HepG2 (cell line): ENCODE results near the gene ADCY10. TPM values are rescaled to one million over a fixed set of nuclear protein-coding genes. Genes with fewer than 3 reads are reported as not detected.

Experiments
- FOXK2 ChIP-seq: fragments of 450-650 bp; IDR thresholded peaks from 2 replicates; pipeline ENCODE4 v1.6.1; 2016
- FOXM1 ChIP-seq: sonication (generic); formaldehyde crosslinking; IDR thresholded peaks from 2 replicates; pipeline ENCODE4 v1.5.0; 2020; ENCODE audit warnings: missing genetic modification reagents
- GTF2F1 ChIP-seq: fragments of 150-350 bp; IDR thresholded peaks from 2 replicates; pipeline ENCODE4 v1.6.1; 2014; ENCODE audit warnings: low read length
- KDM3A ChIP-seq: IDR thresholded peaks from 2 replicates; pipeline ENCODE4 v1.6.1; 2018; ENCODE audit warnings: low read depth, missing compliant biosample characterization
- RBAK ChIP-seq: sonication (generic); formaldehyde crosslinking; IDR thresholded peaks from 2 replicates; pipeline ENCODE4 v1.5.1; 2020; ENCODE audit warnings: mild to moderate bottlenecking, missing genetic modification reagents
- SNRNP70 ChIP-seq: fragments of 200-400 bp; formaldehyde crosslinking; IDR thresholded peaks from 2 replicates; pipeline ENCODE4 v1.6.1; 2017; ENCODE audit warnings: mild to moderate bottlenecking, low read depth, low read length, moderate library complexity
- SYNCRIP ChIP-seq: fragments of 200-400 bp; formaldehyde crosslinking; IDR thresholded peaks from 2 replicates; pipeline ENCODE4 v1.6.1; 2018; ENCODE audit warnings: mild to moderate bottlenecking, low read depth, low read length; ENCODE audit not compliant: insufficient read depth
- ZNF33B ChIP-seq: sonication (generic); formaldehyde crosslinking; IDR thresholded peaks from 2 replicates; pipeline ENCODE4 v1.5.1; 2020; ENCODE audit warnings: mild to moderate bottlenecking, missing genetic modification reagents
- ZNF674 ChIP-seq: sonication (generic); formaldehyde crosslinking; IDR thresholded peaks from 2 replicates; pipeline ENCODE4 v1.5.0; 2020; ENCODE audit warnings: low read depth, mild to moderate bottlenecking, missing genetic modification reagents
- polyA plus RNA-seq, 8 experiments: library from polyadenylated mRNA; depleted of rRNA in 3 of 8; stranded (reverse) in 7 of 8; unstranded in 1 of 8; fragments of >200 nt; fragmentation: Illumina TruSeq in 4 of 8; extraction: Trizol in 4 of 8; gene quantifications; 2 replicates each; pipeline versions ENCODE4 v1.2.1 to v1.2.3, GENCODE V29; 2011 to 2016; ENCODE audit warnings: low read depth in 4 of 8, missing spikeins in 1 of 8, mixed read lengths in 1 of 8; ENCODE audit not compliant: insufficient read depth in 1 of 8
- total RNA-seq, 5 experiments: library from RNA; depleted of rRNA; stranded (reverse); fragments of >200 nt; fragmentation: Illumina TruSeq; extraction: Trizol; gene quantifications; 2 replicates each; pipeline ENCODE4 v1.2.3, GENCODE V29; 2016; ENCODE audit warnings: low read depth in 1 of 5
- TF ChIP-seq, protein P1 (sequence below): sonication (generic); formaldehyde crosslinking; IDR thresholded peaks from 2 replicates; pipeline ENCODE4 v1.5.0; 2020; ENCODE audit warnings: mild to moderate bottlenecking, missing genetic modification reagents, borderline replicate concordance
- TF ChIP-seq, protein P2 (sequence below): sonication (generic); formaldehyde crosslinking; IDR thresholded peaks from 2 replicates; pipeline ENCODE4 v1.4.0; 2020; ENCODE audit warnings: missing genetic modification reagents
- TF ChIP-seq, protein P3 (sequence below): sonication (generic); formaldehyde crosslinking; IDR thresholded peaks from 2 replicates; pipeline ENCODE4 v1.4.0; 2020; ENCODE audit warnings: missing genetic modification reagents
- TF ChIP-seq, protein P4 (sequence below): sonication (generic); formaldehyde crosslinking; IDR thresholded peaks from 2 replicates; pipeline ENCODE4 v1.8.1; 2023; ENCODE audit warnings: mild to moderate bottlenecking, moderate library complexity, missing genetic modification reagents
- TF ChIP-seq, protein P5 (sequence below): sonication (generic); formaldehyde crosslinking; IDR thresholded peaks from 2 replicates; pipeline ENCODE4 v1.5.1; 2020; ENCODE audit warnings: mild to moderate bottlenecking, missing genetic modification reagents, moderate library complexity
- TF ChIP-seq, protein P6 (sequence below): sonication (generic); formaldehyde crosslinking; conservative IDR thresholded peaks from 2 replicates; pipeline ENCODE4 v1.4.0; 2020; ENCODE audit warnings: missing genetic modification reagents

ADCY10 gene
- total and polyA plus RNA-seq, 2 of the 13 experiments (the other 11 are each of a cell fraction or from before 2014, with no cell fraction given) = 0.02 to 0.03 TPM

DNA sequence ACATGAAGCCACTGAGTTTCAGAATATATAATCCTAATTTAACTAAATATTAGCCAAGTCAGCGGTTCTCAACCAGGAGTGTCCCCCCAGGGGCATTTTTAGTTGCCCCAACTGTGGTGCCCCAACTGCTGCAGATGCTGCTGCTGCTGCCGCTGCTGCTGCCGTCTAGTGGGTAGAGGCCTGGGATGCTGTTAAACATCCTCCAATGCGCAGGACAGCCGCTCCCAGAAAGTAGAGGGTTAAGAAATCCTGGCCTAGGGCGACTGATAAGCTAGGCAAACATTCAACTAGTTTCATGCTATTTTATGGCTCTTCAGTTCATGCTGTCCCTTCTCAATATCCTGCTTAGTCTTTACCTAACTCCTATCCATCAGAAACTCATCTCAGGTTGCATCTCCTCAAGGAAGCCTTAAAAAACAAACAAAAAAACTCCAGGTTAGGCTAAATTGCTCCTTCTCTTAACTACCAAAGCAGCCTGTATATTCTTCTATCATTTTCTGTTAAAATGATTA is 12.6 kb upstream of the ADCY10 start (continued):
- TF ChIP-seq, protein P1, sequence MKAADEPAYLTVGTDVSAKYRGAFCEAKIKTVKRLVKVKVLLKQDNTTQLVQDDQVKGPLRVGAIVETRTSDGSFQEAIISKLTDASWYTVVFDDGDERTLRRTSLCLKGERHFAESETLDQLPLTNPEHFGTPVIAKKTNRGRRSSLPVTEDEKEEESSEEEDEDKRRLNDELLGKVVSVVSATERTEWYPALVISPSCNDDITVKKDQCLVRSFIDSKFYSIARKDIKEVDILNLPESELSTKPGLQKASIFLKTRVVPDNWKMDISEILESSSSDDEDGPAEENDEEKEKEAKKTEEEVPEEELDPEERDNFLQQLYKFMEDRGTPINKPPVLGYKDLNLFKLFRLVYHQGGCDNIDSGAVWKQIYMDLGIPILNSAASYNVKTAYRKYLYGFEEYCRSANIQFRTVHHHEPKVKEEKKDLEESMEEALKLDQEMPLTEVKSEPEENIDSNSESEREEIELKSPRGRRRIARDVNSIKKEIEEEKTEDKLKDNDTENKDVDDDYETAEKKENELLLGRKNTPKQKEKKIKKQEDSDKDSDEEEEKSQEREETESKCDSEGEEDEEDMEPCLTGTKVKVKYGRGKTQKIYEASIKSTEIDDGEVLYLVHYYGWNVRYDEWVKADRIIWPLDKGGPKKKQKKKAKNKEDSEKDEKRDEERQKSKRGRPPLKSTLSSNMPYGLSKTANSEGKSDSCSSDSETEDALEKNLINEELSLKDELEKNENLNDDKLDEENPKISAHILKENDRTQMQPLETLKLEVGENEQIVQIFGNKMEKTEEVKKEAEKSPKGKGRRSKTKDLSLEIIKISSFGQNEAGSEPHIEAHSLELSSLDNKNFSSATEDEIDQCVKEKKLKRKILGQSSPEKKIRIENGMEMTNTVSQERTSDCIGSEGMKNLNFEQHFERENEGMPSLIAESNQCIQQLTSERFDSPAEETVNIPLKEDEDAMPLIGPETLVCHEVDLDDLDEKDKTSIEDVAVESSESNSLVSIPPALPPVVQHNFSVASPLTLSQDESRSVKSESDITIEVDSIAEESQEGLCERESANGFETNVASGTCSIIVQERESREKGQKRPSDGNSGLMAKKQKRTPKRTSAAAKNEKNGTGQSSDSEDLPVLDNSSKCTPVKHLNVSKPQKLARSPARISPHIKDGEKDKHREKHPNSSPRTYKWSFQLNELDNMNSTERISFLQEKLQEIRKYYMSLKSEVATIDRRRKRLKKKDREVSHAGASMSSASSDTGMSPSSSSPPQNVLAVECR (CRISPR knock-in tag) = peak; percentile 46; the same call in 1 of the 2 replicates
- TF ChIP-seq, protein P2, sequence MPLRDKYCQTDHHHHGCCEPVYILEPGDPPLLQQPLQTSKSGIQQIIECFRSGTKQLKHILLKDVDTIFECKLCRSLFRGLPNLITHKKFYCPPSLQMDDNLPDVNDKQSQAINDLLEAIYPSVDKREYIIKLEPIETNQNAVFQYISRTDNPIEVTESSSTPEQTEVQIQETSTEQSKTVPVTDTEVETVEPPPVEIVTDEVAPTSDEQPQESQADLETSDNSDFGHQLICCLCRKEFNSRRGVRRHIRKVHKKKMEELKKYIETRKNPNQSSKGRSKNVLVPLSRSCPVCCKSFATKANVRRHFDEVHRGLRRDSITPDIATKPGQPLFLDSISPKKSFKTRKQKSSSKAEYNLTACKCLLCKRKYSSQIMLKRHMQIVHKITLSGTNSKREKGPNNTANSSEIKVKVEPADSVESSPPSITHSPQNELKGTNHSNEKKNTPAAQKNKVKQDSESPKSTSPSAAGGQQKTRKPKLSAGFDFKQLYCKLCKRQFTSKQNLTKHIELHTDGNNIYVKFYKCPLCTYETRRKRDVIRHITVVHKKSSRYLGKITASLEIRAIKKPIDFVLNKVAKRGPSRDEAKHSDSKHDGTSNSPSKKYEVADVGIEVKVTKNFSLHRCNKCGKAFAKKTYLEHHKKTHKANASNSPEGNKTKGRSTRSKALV (CRISPR knock-in tag) = no peak
- no peak for TF ChIP-seq ZNF33B (CRISPR knock-in tag)
- TF ChIP-seq, protein P3, sequence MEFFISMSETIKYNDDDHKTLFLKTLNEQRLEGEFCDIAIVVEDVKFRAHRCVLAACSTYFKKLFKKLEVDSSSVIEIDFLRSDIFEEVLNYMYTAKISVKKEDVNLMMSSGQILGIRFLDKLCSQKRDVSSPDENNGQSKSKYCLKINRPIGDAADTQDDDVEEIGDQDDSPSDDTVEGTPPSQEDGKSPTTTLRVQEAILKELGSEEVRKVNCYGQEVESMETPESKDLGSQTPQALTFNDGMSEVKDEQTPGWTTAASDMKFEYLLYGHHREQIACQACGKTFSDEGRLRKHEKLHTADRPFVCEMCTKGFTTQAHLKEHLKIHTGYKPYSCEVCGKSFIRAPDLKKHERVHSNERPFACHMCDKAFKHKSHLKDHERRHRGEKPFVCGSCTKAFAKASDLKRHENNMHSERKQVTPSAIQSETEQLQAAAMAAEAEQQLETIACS = 0 out of 2 replicates have a peak, but pooled peaks have one; percentile 25
- TF ChIP-seq GTF2F1 = no peak
- TF ChIP-seq, protein P4, sequence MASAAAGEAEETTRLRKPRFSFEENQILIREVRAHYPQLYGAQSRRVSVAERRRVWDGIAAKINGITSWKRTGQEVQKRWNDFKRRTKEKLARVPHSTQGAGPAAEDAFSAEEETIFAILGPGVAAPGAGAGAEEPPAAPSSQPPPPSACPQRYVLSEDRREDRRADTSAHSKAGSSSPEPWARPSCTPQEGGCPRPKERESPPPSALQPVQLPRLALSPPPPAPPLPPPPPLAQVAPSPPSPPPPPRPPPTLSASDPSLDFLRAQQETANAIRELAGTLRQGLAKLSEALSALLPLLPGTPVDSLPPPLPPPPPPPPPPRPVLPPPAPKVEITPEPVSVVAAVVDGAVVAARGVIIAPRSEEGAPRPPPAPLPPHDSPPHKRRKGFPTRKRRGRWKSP = no peak
- TF ChIP-seq SNRNP70 = no peak
- no peak for TF ChIP-seq RBAK
- TF ChIP-seq, protein P5, sequence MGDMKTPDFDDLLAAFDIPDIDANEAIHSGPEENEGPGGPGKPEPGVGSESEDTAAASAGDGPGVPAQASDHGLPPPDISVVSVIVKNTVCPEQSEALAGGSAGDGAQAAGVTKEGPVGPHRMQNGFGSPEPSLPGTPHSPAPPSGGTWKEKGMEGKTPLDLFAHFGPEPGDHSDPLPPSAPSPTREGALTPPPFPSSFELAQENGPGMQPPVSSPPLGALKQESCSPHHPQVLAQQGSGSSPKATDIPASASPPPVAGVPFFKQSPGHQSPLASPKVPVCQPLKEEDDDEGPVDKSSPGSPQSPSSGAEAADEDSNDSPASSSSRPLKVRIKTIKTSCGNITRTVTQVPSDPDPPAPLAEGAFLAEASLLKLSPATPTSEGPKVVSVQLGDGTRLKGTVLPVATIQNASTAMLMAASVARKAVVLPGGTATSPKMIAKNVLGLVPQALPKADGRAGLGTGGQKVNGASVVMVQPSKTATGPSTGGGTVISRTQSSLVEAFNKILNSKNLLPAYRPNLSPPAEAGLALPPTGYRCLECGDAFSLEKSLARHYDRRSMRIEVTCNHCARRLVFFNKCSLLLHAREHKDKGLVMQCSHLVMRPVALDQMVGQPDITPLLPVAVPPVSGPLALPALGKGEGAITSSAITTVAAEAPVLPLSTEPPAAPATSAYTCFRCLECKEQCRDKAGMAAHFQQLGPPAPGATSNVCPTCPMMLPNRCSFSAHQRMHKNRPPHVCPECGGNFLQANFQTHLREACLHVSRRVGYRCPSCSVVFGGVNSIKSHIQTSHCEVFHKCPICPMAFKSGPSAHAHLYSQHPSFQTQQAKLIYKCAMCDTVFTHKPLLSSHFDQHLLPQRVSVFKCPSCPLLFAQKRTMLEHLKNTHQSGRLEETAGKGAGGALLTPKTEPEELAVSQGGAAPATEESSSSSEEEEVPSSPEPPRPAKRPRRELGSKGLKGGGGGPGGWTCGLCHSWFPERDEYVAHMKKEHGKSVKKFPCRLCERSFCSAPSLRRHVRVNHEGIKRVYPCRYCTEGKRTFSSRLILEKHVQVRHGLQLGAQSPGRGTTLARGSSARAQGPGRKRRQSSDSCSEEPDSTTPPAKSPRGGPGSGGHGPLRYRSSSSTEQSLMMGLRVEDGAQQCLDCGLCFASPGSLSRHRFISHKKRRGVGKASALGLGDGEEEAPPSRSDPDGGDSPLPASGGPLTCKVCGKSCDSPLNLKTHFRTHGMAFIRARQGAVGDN (CRISPR knock-in tag) = peak; percentile 52
- no peak for TF ChIP-seq FOXK2
- TF ChIP-seq, protein P6, sequence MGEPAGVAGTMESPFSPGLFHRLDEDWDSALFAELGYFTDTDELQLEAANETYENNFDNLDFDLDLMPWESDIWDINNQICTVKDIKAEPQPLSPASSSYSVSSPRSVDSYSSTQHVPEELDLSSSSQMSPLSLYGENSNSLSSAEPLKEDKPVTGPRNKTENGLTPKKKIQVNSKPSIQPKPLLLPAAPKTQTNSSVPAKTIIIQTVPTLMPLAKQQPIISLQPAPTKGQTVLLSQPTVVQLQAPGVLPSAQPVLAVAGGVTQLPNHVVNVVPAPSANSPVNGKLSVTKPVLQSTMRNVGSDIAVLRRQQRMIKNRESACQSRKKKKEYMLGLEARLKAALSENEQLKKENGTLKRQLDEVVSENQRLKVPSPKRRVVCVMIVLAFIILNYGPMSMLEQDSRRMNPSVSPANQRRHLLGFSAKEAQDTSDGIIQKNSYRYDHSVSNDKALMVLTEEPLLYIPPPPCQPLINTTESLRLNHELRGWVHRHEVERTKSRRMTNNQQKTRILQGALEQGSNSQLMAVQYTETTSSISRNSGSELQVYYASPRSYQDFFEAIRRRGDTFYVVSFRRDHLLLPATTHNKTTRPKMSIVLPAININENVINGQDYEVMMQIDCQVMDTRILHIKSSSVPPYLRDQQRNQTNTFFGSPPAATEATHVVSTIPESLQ (CRISPR knock-in tag) = no peak
- TF ChIP-seq SYNCRIP = no peak
- no peak for TF ChIP-seq ZNF674 (CRISPR knock-in tag)
- TF ChIP-seq KDM3A (CRISPR knock-in tag) = no peak
- no peak for TF ChIP-seq FOXM1 (CRISPR knock-in tag)
